Measurements from ENCODE around the gene UMOD.

- TF ChIP-seq CTCF (IDR thresholded peaks at IDR 0.05; ENCODE audit: low read depth, low read length, missing input control) (no peak), ATF3 (IDR thresholded peaks at IDR 0.05) (no peak), RAD21 (IDR thresholded peaks at IDR 0.05) (no peak), ZBTB33 (IDR thresholded peaks at IDR 0.05) (no peak), YY1 (IDR thresholded peaks at IDR 0.05) (no peak), GABPA (IDR thresholded peaks at IDR 0.05 in 1 of 2, conservative IDR thresholded peaks at IDR 0.05 in 1 of 2) (no peak), REST (IDR thresholded peaks at IDR 0.05) (no peak), HNF4G (IDR thresholded peaks at IDR 0.05) (no peak), MAX (IDR thresholded peaks at IDR 0.05) (no peak), RXRA (IDR thresholded peaks at IDR 0.05) (no peak), TAF1 (conservative IDR thresholded peaks at IDR 0.05) (no peak)
These were observed 17.0 kb upstream of the UMOD start for GRCh38 chr16:20369452-20370054.

Data from liver (tissue), 3 donors.